ENCODE results near the gene CAMK1D.
"Not testable (repeated sequence)": the region's sequence is repeated elsewhere in the genome, so short reads cannot be mapped to it uniquely, and the experiment has no call there.

Gene CAMK1D

GRCh38 chr10:12526311-12526710 is 177.0 kb downstream of the CAMK1D start:
- DNase-seq: no peak

- DNase-seq: no peak
Measured at GRCh38 chr10:12529976-12530375, 180.6 kb downstream of the CAMK1D start.

GRCh38 chr10:12531305-12532220 is 182.2 kb downstream of the CAMK1D start:
- peak; percentile 23 for DNase-seq

DNA sequence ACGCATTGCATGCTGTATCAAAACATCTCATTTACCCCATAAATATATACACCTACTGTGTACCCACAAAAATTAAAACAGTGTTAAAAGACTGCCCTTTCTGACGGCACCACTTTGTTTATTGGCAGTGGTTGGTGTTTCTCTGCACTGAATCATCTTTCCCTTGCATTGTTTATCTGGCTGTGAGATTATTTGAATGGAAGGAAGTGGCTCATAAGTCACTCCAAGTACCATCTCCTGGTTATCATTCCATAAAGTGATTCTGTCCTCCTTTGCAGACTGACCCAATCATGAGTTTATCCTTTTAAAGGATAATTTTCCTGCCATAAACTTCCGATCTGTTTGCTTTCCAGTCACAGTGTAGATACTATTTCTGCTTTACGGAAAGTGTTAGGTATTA is 183.8 kb downstream of the CAMK1D start:
- no peak for DNase-seq

DNA sequence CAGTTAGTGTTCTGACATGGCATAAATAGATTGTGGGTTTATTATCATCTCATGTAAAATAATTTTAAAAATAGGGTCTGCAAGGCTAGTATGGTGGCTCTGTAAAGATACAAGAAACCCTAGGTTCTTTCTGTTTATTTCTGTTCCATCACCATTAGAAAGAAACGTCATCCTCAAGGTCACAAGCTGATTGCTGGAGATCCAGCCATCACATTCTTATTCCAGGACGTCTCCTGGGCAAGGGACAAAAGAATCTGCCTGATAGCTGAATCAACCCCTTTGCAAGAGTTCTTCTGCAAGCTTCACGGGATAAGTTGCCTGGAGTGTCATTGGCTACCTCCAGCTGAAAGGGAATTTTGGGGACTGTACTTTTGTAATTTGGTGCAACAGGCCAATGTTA is 184.4 kb downstream of the CAMK1D start:
- no peak for DNase-seq

GRCh38 chr10:12534824-12535223 is 185.5 kb downstream of the CAMK1D start:
- no peak for DNase-seq

DNA sequence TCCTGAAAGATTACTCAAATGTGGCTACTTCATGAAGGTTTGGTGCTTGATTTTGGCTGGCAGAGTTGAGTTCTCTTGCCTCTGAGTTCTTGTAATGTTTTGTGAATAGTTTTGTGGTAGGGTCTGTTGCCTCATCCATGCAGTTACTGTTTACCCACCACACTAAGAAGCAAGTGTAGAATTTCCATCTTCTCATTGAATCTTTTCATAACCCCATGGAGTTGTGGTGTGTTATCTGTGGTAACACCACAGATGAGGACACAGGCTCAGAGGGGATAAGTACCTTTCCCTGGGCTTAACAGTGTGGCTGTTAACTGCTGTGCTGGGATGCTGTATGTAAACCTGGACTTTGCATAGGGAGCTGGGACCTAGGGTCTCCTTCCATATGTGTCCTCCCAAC is 186.3 kb downstream of the CAMK1D start:
- no peak for DNase-seq

DNA sequence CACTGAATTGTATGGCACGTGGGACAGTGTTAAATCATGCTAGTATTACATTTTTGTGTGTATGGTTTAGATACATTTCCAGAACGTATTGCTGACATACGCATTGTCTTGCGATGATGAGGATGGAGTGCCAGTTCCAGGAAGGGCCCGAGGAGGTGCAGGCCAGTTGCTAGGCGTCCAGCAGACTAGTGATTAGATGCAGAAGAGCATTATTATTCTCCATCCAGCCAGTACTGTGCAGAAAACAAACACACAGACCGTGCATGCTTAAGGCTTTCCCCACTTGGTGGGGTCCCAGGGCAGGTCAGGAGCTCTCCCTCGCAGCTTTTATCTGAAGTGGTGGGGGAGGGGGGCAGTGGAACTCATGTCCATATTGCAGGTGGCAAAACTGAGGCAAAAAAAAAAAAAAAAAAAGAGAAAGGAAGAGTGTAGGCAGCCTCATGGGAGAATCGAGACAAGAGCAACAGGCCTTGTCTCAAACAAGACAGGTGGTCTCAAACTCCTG is 189.2 kb downstream of the CAMK1D start:
- no peak for DNase-seq

- no peak for DNase-seq
Measured at GRCh38 chr10:12539350-12540164, 190.2 kb downstream of the CAMK1D start.

GRCh38 chr10:12540341-12540781 is 191.0 kb downstream of the CAMK1D start:
- DNase-seq: no peak

GRCh38 chr10:12541446-12542067 is 192.2 kb downstream of the CAMK1D start:
- no peak for DNase-seq

DNA sequence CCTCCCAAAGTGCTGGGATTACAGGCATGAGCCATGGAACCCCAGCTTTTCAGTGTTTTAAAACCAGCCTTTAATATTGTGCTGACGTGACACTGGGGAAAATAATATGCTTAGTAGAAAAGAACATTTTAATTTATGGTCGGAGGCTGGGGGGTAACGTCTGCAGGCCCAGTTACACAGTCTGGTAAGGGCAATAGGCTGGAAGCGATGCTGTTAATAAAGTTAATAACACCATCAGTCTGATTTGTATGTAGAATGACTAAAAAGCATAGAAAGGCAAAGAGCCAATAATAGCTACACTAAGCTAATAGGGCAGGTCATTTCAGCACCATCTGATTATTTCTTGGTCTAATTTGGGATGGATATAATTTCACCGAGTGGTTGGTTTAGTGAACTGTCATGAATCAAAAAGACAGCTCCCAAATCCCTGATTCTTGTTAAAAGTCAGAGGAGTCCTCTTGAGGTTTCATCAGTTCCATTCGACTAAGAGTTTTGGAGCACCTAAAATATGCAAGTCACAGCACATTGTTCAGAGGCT is 192.9 kb downstream of the CAMK1D start:
- DNase-seq: no peak

GRCh38 chr10:12543589-12543988 is 194.2 kb downstream of the CAMK1D start:
- DNase-seq: no peak

DNA sequence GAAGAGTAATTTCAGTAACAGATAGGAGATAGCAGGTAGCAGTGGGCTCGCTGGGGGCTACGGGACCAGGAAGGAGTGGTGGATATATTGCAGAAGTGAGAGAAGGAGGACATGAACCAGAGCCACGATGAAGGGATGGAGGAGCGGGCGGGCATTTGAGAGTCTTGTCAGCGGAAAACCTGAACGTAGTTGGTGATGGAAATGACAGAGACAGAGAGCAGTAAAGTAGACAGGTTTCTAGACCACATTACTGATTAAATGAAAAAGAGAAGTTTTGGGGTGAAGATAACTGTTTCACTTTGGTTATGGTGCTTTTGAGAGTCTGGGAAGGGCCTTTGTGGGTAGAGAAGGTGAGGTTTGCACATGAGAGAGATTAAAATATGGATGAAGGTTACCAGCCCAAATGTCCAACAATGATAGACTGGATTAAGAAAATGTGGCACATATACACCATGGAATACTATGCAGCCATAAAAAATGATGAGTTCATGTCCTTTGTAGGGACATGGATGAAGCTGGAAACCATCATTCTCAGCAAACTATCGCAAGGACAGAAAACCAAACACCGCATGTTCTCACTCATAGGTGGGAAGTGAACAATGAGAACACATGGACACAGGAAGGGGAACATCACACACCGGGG is 196.9 kb downstream of the CAMK1D start:
- not testable (repeated sequence) for DNase-seq

GRCh38 chr10:12547301-12547771 is 198.0 kb downstream of the CAMK1D start:
- DNase-seq: no peak

DNA sequence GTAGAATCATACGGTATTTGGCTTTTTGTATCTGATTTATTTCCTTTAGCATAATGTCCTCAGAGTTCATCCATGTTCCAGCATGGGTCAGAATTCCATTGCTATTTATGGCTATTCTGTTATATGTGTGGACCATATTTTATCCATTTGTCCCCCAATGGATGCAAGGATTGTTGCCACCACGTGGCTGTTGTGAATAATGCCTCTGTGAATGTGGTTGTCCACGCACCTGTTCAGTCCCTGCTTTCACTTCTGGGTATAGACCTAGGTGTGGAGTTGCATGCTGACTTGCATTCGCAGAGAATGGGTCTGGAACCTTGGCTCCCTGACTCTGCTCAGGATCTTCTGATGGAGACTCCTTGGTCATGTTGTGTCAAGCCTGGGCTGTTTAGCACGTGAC is 199.9 kb downstream of the CAMK1D start:
- no peak for DNase-seq

GRCh38 chr10:12550994-12551393 is 201.6 kb downstream of the CAMK1D start:
- no peak for DNase-seq

DNA sequence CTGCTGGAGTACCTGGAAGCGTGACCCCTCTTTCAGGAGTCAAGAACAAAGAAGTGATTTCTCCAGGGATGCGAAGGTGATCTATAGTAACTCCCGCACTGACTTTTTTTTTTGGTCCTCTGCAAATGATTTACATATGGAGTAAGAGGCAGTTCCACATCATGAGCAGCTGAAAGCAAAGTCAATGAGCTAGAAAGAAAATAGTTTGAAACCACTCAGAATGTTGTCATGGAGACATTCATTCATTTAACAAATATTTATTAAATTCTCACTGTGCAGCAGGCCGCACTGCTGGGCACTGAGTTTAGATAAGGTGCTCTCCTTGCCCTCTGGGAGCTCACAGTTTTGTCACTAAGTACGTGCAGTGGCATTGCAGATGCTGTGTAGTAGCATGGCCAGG is 206.7 kb downstream of the CAMK1D start:
- peak; percentile 45 for DNase-seq

DNA sequence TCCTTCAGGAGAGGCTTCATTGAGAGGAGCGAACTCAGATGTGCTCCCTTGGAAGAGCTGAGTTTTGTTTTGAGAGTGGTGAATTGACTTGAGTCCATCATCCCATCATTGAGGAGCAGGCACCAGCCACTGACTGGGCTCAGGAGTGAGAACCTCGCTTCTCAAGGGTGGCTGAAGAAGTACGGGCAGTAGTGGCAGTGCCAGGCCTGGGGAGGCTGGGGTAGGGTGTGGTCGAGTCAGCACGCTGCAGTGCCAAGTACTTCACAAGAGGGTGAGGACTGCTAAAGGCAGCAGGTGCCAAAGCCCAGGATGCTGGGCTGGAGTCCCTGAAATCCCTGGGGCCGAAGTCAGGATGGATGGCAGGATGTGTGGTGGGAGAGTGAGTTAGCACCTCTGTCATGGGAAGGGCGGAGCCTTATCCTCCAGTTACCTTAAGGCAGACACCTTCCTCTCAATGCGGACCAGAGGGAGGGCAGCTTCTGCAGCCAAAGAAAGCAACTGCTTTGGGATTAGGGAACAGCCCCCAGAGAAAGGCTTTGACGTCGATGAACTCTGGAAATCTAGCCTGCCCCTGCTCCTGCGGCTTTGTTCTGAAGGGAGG is 210.3 kb downstream of the CAMK1D start:
- no peak for DNase-seq

DNA sequence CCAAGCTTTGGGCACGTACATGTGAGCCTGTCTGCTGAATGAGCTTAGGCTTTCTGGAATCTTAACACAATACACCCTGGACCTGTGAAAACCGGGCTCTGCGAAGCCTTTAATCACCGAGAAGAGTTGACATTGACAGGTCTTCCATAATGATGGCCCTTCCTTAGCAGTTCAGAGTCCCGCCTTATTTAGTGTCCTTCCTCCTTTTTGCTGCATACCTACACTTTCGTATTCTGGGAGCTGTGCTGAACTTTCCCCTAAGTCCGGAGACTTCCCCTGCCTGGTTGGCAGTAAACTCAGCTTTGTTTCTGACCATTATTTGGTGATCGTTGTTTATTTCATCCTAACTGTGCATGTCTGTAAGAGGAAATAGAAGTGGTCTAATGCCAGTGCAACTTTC is 212.0 kb downstream of the CAMK1D start:
- no peak for DNase-seq

DNA sequence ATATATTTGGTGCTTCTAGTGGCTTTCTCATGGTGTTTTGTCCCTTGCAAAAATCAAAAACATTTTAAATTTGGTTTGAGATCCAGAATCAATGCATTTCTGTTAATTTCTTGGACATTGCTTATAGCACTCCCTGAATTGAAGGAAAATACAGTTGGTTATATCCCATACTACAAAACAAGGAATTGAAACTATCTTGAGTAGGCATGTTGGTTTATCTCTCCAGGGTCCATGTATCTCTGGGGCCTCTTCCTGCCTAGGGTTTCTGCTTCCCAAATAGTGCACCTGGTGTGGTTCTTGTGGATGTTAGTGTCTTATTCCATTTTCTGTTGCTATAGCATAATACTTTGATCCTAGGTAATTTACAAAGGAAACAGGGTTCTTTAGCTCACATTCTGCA is 212.4 kb downstream of the CAMK1D start:
- no peak for DNase-seq

GRCh38 chr10:12563489-12563888 is 214.1 kb downstream of the CAMK1D start:
- no peak for DNase-seq
